NT2/D1 (cell line): ENCODE data around the gene TBX1.
"Not testable (repeated sequence)": the region's sequence is repeated elsewhere in the genome, so short reads cannot be mapped to it uniquely, and the experiment has no call there.

ENCODE experiments used
- DNase-seq: peaks from one replicate; pipeline ENCODE4 v3.0.0-alpha.2; 2011; ENCODE audit warnings: low read depth, low spot score
- H3K27me3 ChIP-seq: 2 replicates; pipeline ENCODE4 v1.6.0; 2011; ENCODE audit warnings: mild to moderate bottlenecking; ENCODE audit not compliant: insufficient read length, insufficient read depth
- H3K36me3 ChIP-seq: 2 replicates; pipeline ENCODE4 v1.6.1; 2011; ENCODE audit warnings: mild to moderate bottlenecking, low read length, mixed read lengths; ENCODE audit not compliant: insufficient read depth, insufficient read length
- H3K4me1 ChIP-seq: 2 replicates; pipeline ENCODE4 v1.5.1; 2011; ENCODE audit not compliant: insufficient read depth, insufficient read length
- H3K4me3 ChIP-seq: 2 replicates; pipeline ENCODE4 v1.5.1; 2011; ENCODE audit warnings: low read depth; ENCODE audit not compliant: insufficient read length
- H3K9ac ChIP-seq: 2 replicates; pipeline ENCODE4 v1.6.0; 2011; ENCODE audit warnings: low read depth; ENCODE audit not compliant: insufficient read length
- H3K9me3 ChIP-seq: 2 replicates; pipeline ENCODE4 v1.5.1; 2011; ENCODE audit warnings: mild to moderate bottlenecking, low read length; ENCODE audit not compliant: insufficient read depth
- SUZ12 ChIP-seq: IDR thresholded peaks from 2 replicates; pipeline ENCODE4 v1.6.1; 2011; ENCODE audit not compliant: insufficient read length, insufficient read depth; ENCODE audit errors: extremely low read depth
- YY1 ChIP-seq: IDR thresholded peaks from 2 replicates; pipeline ENCODE4 v1.6.1; 2011; ENCODE audit not compliant: insufficient read length, insufficient read depth
- ZNF274 ChIP-seq: IDR thresholded peaks from 2 replicates; pipeline ENCODE4 v1.6.1; 2011; ENCODE audit warnings: mild to moderate bottlenecking, low read depth, low read length

Gene TBX1

DNA sequence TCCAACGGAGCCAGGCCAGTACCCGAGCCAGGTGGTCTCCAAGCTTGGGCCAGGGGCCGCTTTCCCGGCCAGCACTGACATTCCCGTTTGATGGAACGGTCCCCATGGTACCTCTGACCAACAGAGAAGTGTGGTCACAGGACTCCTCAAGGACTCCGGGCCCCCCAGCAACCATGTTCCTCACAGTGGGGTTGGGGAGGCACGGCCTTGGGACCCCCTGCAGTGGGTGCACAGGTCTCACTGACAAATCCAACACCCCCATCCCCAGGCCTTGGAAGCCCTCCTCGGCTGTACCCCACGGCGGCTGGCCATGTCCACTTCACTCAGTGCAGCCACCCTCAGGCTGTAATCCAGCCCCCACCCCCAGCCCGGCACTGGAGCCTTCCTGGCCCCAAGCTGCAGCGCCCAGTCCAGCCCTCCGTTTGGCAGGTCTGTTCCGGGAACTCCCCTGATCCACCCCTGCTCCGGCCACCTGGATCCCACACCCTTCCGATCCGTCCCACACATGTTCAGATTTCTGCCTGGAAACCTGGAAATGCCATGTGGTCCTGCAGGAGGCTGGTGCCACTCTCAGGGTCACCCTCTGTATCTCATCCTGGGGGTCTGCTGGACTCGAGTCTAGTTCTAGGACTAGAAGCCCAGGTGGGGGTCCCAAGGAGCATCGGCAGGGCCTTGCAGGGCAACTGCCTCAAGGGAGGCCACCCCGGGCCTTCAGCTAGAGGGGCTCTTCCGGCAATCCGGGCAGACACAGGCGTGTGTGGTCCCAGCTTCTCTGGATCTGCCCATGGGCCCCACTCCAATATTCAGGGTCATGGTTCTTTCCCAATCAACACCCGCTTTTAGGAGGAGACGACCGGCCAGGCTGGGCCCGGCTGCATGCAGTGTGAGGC, 26.6 kb downstream of the TBX1 start:
- Histone ChIP-seq H3K4me3 (no peak overlapping the region), H3K9ac (no peak overlapping the region), H3K4me1 (peaks cover 3% of the 10 kb centered on the region), H3K27me3 (no peaks in the 10 kb centered on the region), H3K9me3 (no peaks in the 10 kb centered on the region), H3K36me3 (peaks cover 34% of the 10 kb centered on the region)
- TF ChIP-seq SUZ12 = no peak
- TF ChIP-seq YY1 = no peak
- no peak for TF ChIP-seq ZNF274
- DNase-seq = no peak

DNA sequence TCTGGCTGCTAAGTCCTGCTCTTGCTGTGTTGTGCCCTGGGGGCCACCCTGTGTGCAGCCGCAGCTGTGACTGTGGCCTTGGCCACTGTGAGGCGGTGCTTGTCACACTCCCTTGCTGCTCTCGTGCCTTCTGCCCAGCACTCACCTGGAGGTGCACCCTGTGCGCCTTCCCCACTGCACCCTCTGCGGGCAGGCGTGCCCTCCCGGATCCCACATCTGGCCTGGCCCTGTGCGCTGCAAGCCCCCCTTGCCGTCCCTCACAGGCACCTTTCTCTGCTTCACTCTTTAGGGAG, 27.2 kb downstream of the TBX1 start:
- peaks cover 34% of the 10 kb centered on the region for H3K36me3 ChIP-seq
- no peak for DNase-seq
- no peaks in the 10 kb centered on the region for H3K9me3 ChIP-seq
- TF ChIP-seq SUZ12 = no peak
- no peak for TF ChIP-seq YY1
- TF ChIP-seq ZNF274 = no peak
- no peak overlapping the region for H3K4me3 ChIP-seq
- no peak overlapping the region for H3K9ac ChIP-seq
- peaks cover 3% of the 10 kb centered on the region for H3K4me1 ChIP-seq
- H3K27me3 ChIP-seq = no peaks in the 10 kb centered on the region

DNA sequence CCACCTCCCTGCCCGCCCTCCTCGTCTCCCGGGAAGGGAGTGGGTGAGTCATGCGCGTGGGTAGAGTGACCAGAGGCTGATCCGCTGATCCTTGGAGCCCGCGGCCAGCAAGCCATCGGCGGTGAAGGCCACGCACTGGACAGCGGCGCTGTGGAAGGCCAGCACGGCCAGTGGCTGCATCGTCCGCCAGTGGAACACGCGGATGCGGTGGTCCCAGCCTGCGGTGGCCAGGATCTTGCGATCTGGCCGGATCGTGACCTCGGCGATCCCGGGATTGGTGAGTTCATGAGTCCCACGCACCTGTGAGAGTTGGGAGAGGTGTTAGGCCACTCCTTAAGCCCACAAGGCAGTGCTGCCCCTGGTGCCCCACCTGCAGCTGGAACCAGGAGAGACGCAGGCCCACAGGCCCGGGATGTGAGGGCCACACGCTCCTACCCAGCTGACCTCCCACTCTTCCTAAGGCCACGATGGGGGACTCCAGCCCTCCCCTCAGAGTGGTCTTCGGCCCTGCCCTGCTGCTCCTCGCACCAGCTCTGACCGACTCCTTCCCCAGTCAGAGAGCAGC, 28.2 kb downstream of the TBX1 start:
- H3K4me3 ChIP-seq = no peak overlapping the region
- no peak for TF ChIP-seq YY1
- TF ChIP-seq SUZ12 = no peak
- no peak for TF ChIP-seq ZNF274
- H3K9ac ChIP-seq = no peak overlapping the region
- no peak for DNase-seq
- H3K36me3 ChIP-seq = peaks cover 30% of the 10 kb centered on the region
- no peaks in the 10 kb centered on the region for H3K27me3 ChIP-seq
- no peaks in the 10 kb centered on the region for H3K9me3 ChIP-seq
- H3K4me1 ChIP-seq = peaks cover 3% of the 10 kb centered on the region

DNA sequence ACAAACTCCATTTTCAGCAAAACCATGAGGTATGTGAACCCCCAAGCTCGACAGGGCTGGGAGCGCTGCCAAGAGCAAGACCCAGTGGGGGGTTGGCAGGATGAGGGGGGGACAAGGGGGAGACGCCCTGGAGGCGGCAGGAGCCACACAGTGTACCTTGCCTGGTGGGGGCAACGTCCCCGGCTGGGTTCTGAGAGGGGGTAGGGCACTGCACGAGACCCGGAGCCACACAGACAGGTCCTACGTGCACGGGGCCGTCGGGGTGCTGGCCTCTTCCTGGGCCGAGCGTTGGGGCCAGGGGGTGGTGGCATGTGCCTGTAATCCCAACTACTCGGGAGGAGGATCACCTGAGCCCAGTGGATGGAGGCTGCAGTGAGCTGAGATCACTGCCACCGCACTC, 28.8 kb downstream of the TBX1 start:
- Histone ChIP-seq H3K4me3 (no peak overlapping the region), H3K9ac (no peak overlapping the region), H3K9me3 (no peaks in the 10 kb centered on the region), H3K27me3 (no peaks in the 10 kb centered on the region), H3K36me3 (peaks cover 29% of the 10 kb centered on the region), H3K4me1 (peaks cover 3% of the 10 kb centered on the region)
- DNase-seq = no peak
- TF ChIP-seq YY1 (no peak), SUZ12 (no peak), ZNF274 (no peak)

DNA sequence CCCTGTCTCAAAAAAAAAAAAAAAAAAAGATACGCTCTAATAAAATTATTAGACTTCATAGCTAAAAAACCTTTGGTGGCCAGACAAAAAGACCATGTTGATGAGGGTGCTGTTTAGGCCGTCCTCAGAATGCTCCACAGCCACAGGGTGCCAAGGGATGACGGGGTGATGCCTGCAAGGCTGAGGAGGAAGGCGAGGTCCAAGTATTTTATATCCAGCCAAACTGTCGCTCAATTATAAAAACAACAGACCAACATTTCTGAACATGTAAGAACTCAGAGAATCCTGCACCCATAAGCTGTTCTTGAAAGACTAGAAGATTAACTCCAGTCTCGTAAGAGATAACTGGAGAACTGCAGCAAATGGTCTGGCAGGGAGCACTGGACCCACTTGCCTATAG, 29.2 kb downstream of the TBX1 start:
- DNase-seq = no peak
- H3K36me3 ChIP-seq = peaks cover 29% of the 10 kb centered on the region
- TF ChIP-seq SUZ12 = no peak
- TF ChIP-seq YY1 = no peak
- TF ChIP-seq ZNF274 = no peak

DNA sequence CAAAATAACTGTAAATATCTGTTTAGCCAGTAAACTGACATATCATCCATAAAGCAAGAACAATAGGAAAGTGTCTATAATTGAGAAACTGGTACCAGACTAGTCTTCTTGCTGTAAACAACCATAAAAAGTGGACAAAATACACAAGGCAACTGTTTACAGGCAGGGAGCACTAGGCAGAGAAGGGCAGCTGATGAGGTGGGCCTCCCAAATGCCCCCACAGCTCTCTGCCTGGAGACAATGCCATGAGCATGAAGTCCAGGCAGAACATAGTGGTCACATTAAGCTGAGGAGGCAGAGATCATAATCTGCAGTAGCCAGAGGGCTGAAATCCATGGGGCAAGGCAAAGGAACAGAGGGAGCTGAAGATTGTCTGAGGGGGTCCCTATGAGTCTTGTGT, 30.7 kb downstream of the TBX1 start:
- peaks cover 20% of the 10 kb centered on the region for H3K36me3 ChIP-seq
- TF ChIP-seq SUZ12 = no peak
- TF ChIP-seq YY1 = no peak
- no peak for TF ChIP-seq ZNF274
- H3K4me3 ChIP-seq = no peak overlapping the region
- no peaks in the 10 kb centered on the region for H3K9me3 ChIP-seq
- H3K9ac ChIP-seq = no peak overlapping the region
- H3K27me3 ChIP-seq = no peaks in the 10 kb centered on the region
- DNase-seq = no peak
- H3K4me1 ChIP-seq = peaks cover 3% of the 10 kb centered on the region

More for the DNA sequence above, 29.2 kb downstream of the TBX1 start:
- Histone ChIP-seq H3K9ac (no peak overlapping the region), H3K9me3 (no peaks in the 10 kb centered on the region), H3K4me1 (peaks cover 3% of the 10 kb centered on the region), H3K27me3 (no peaks in the 10 kb centered on the region), H3K4me3 (no peak overlapping the region)

DNA sequence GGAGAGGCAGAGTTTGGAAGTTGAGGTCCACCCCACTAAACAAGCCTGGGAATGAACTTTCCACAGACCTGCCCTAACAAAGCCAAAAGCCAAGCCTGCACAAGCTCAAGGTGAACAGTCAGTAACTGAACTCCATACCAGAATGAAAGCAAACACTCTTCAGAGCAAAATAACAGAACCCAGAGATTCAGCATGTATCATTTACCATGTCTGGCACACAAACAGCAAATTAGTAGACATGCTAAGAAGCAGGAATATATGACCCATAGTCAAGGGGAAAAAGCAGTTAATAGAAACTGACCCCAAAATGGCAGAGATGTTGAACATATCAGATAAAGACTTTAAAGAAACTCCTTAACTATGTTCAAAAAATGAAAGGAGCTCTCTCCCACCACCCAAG, 31.3 kb downstream of the TBX1 start:
- Histone ChIP-seq H3K4me1 (peaks cover 3% of the 10 kb centered on the region), H3K27me3 (no peaks in the 10 kb centered on the region), H3K9ac (no peak overlapping the region), H3K36me3 (peaks cover 17% of the 10 kb centered on the region), H3K4me3 (no peak overlapping the region), H3K9me3 (no peaks in the 10 kb centered on the region)
- no peak for TF ChIP-seq SUZ12
- TF ChIP-seq ZNF274 = no peak
- TF ChIP-seq YY1 = no peak
- no peak for DNase-seq

DNA sequence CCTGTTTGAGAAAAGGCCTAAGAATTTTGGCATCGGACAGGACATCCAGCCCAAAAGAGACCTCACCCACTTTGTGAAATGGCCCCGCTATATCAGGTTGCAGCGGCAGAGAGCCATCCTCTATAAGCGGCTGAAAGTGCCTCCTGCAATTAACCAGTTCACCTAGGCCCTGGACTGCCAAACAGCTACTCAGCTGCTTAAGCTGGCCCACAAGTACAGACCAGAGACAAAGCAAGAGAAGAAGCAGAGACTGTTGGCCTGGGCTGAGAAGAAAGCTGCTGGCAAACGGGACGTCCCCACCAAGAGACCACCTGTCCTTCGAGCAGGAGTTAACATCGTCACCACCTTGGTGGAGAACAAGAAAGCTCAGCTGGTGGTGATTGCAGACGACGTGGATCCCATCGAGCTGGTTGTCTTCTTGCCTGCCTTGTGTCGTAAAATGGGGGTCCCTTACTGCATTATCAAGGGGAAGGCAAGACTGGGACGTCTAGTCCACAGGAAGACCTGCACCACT, 31.9 kb downstream of the TBX1 start:
- H3K36me3 ChIP-seq = peaks cover 17% of the 10 kb centered on the region
- not testable (repeated sequence) for H3K9ac ChIP-seq, H3K9me3 ChIP-seq, DNase-seq, H3K4me1 ChIP-seq, H3K4me3 ChIP-seq, H3K27me3 ChIP-seq
